SHP77 (cell line): ENCODE measurements around the gene SGIP1.
A peak's percentile ranks its signal among the peaks of the same experiment; 100 is the strongest.

Experiments
- DNase-seq, 2 experiments: peaks; one replicate each; lab custom pipeline; 2025; lab: John Stamatoyannopoulos, UW

The SGIP1 gene

GRCh38 chr1:66533804-66534740 lies at the start of gene SGIP1:
Gene SGIP1 (plus strand): TSS chr1:66534153. CDS start chr1:66534359, 206 bp downstream.
- DNase-seq, result peak; percentile 88 to 92

GRCh38 chr1:66489151-66489550 lies 44.8 kb upstream of the SGIP1 start:
- no peak for DNase-seq

GRCh38 chr1:66489972-66490601 lies 43.9 kb upstream of the SGIP1 start:
- no peak for DNase-seq

- no peak for DNase-seq
These were observed 43.1 kb upstream of the SGIP1 start for GRCh38 chr1:66490816-66491215.

- DNase-seq, result no peak
These were observed 41.5 kb upstream of the SGIP1 start for GRCh38 chr1:66492424-66492823.

- DNase-seq, result no peak
These were observed 40.2 kb upstream of the SGIP1 start for GRCh38 chr1:66493731-66494130.

- DNase-seq, result peak in 1 of 2 experiments; percentile 0
These were observed 39.5 kb upstream of the SGIP1 start for GRCh38 chr1:66494482-66494881.

GRCh38 chr1:66495495-66495894 lies 38.5 kb upstream of the SGIP1 start:
- no peak for DNase-seq

GRCh38 chr1:66497910-66498309 lies 36.0 kb upstream of the SGIP1 start:
- no peak for DNase-seq

- DNase-seq, result no peak
These were observed 33.7 kb upstream of the SGIP1 start for GRCh38 chr1:66500301-66500700.

GRCh38 chr1:66502086-66502485 lies 31.9 kb upstream of the SGIP1 start:
- DNase-seq, result no peak

GRCh38 chr1:66503841-66504470 lies 30.0 kb upstream of the SGIP1 start:
- peak; percentile 63 to 72 for DNase-seq

GRCh38 chr1:66505671-66506392 lies 28.1 kb upstream of the SGIP1 start:
- DNase-seq, result no peak

GRCh38 chr1:66506393-66506687 lies 27.6 kb upstream of the SGIP1 start:
- DNase-seq, result no peak

GRCh38 chr1:66506991-66507390 lies 27.0 kb upstream of the SGIP1 start:
- no peak for DNase-seq

GRCh38 chr1:66510407-66510806 lies 23.5 kb upstream of the SGIP1 start:
- DNase-seq, result no peak

GRCh38 chr1:66511118-66511517 lies 22.8 kb upstream of the SGIP1 start:
- no peak for DNase-seq

- DNase-seq, result no peak
These were observed 16.0 kb upstream of the SGIP1 start for GRCh38 chr1:66517959-66518358.

- no peak for DNase-seq
These were observed 15.3 kb upstream of the SGIP1 start for GRCh38 chr1:66518654-66519053.

GRCh38 chr1:66519992-66520391 lies 14.0 kb upstream of the SGIP1 start:
- DNase-seq, result peak in 1 of 2 experiments; percentile 20

GRCh38 chr1:66520655-66521054 lies 13.3 kb upstream of the SGIP1 start:
- no peak for DNase-seq

GRCh38 chr1:66521721-66522365 lies 12.1 kb upstream of the SGIP1 start:
- DNase-seq, result no peak
